HG02981 (cell line): ENCODE results near the gene LRCH3.

ENCODE experiments used
- ATAC-seq: cut with Tn5 transposase; IDR thresholded peaks from one replicate; pipeline ENCODE4 v1.9.1; 2021; ENCODE audit warnings: mild to moderate bottlenecking, moderate library complexity; ENCODE audit not compliant: unreplicated experiment

Gene LRCH3

GRCh38 chr3:197791892-197792647 is 1.0 kb downstream of the LRCH3 start:
- peak; percentile 19 for ATAC-seq

GRCh38 chr3:197793247-197793646 is 2.2 kb downstream of the LRCH3 start:
- no peak for ATAC-seq

GRCh38 chr3:197794115-197794514 is 3.1 kb downstream of the LRCH3 start:
- ATAC-seq: no peak

- ATAC-seq: no peak
Measured at GRCh38 chr3:197795200-197795599, 4.1 kb downstream of the LRCH3 start.

GRCh38 chr3:197796087-197796486 is 5.0 kb downstream of the LRCH3 start:
- no peak for ATAC-seq

- ATAC-seq: peak; percentile 48
Measured at GRCh38 chr3:197798863-197799262, 7.8 kb downstream of the LRCH3 start.

GRCh38 chr3:197800379-197800778 is 9.3 kb downstream of the LRCH3 start:
- no peak for ATAC-seq

- no peak for ATAC-seq
Measured at GRCh38 chr3:197801891-197802778, 11.1 kb downstream of the LRCH3 start.

GRCh38 chr3:197802779-197803459 is 11.9 kb downstream of the LRCH3 start:
- ATAC-seq: no peak

GRCh38 chr3:197804511-197804910 is 13.5 kb downstream of the LRCH3 start:
- no peak for ATAC-seq

GRCh38 chr3:197807969-197808587 is 17.0 kb downstream of the LRCH3 start:
- ATAC-seq: no peak

GRCh38 chr3:197809356-197810020 is 18.4 kb downstream of the LRCH3 start:
- ATAC-seq: no peak

GRCh38 chr3:197810901-197811300 is 19.8 kb downstream of the LRCH3 start:
- no peak for ATAC-seq

- ATAC-seq: no peak
Measured at GRCh38 chr3:197811343-197811742, 20.3 kb downstream of the LRCH3 start.

GRCh38 chr3:197814372-197814771 is 23.3 kb downstream of the LRCH3 start:
- no peak for ATAC-seq

- ATAC-seq: no peak
Measured at GRCh38 chr3:197820550-197821335, 29.7 kb downstream of the LRCH3 start.

- no peak for ATAC-seq
Measured at GRCh38 chr3:197829397-197830045, 38.5 kb downstream of the LRCH3 start.

GRCh38 chr3:197830308-197830966 is 39.4 kb downstream of the LRCH3 start:
- no peak for ATAC-seq

GRCh38 chr3:197830967-197831313 is 39.9 kb downstream of the LRCH3 start:
- ATAC-seq: no peak
